HepG2 (cell line): ENCODE measurements around the gene PTGR2. TPM values are rescaled to one million over a fixed set of nuclear protein-coding genes. Genes with fewer than 3 reads are reported as not detected.
A peak's percentile ranks its signal among the peaks of the same experiment; 100 is the strongest.

Source experiments
- AGO2 ChIP-seq: fragments of 200-400 bp; formaldehyde crosslinking; optimal IDR thresholded peaks from 2 replicates; pipeline ENCODE3; 2017; ENCODE audit warnings: mild to moderate bottlenecking, low read depth, low read length, moderate library complexity
- ATF1 ChIP-seq: IDR thresholded peaks from 2 replicates; pipeline ENCODE4 v1.6.1; 2016; ENCODE audit warnings: mild to moderate bottlenecking, control low read depth
- ATRX ChIP-seq: sonication (generic); formaldehyde crosslinking; IDR thresholded peaks from 2 replicates; pipeline ENCODE4 v1.4.0; 2020; ENCODE audit warnings: missing genetic modification reagents, borderline replicate concordance
- BCL3 ChIP-seq: sonication (generic); formaldehyde crosslinking; IDR thresholded peaks from 2 replicates; pipeline ENCODE4 v1.5.1; 2020; ENCODE audit warnings: mild to moderate bottlenecking, missing genetic modification reagents, moderate library complexity
- CSRNP1 ChIP-seq: sonication (generic); formaldehyde crosslinking; IDR thresholded peaks from 2 replicates; pipeline ENCODE4 v1.8.1; 2023; ENCODE audit warnings: mild to moderate bottlenecking, missing genetic modification reagents
- ELF3 ChIP-seq: IDR thresholded peaks from 2 replicates; pipeline ENCODE4 v1.6.1; 2016; ENCODE audit warnings: missing genetic modification reagents, missing compliant biosample characterization
- FOXA3 ChIP-seq: IDR thresholded peaks from 2 replicates; pipeline ENCODE4 v1.6.1; 2016; ENCODE audit warnings: missing genetic modification reagents, missing compliant biosample characterization
- FOXC1 ChIP-seq: sonication (generic); formaldehyde crosslinking; IDR thresholded peaks from 2 replicates; pipeline ENCODE4 v1.8.0; 2022; ENCODE audit warnings: mild to moderate bottlenecking, missing genetic modification reagents, borderline replicate concordance
- GATA4 ChIP-seq: sonication (generic); IDR thresholded peaks from 2 replicates; pipeline ENCODE4 v1.6.1; 2016; ENCODE audit warnings: antibody characterized with exemption, low read depth, borderline replicate concordance
- JARID2 ChIP-seq: sonication (generic); formaldehyde crosslinking; IDR thresholded peaks from 2 replicates; pipeline ENCODE4 v1.8.1; 2023; ENCODE audit warnings: missing genetic modification reagents, inconsistent platforms; ENCODE audit not compliant: insufficient replicate concordance
- KLF11 ChIP-seq: IDR thresholded peaks from 2 replicates; pipeline ENCODE4 v1.6.1; 2016; ENCODE audit warnings: missing compliant biosample characterization
- KMT2B ChIP-seq: IDR thresholded peaks from 2 replicates; pipeline ENCODE4 v1.6.1; 2016; ENCODE audit warnings: missing genetic modification reagents, missing compliant biosample characterization
- LCORL ChIP-seq, 2 experiments: fragments of 450-650 bp in 1 of 2; sonication (generic) in 1 of 2; formaldehyde crosslinking in 1 of 2; IDR thresholded peaks; 2 replicates each; pipeline versions ENCODE4 v1.5.0 to v1.6.1; 2017 to 2020; ENCODE audit warnings: antibody characterized with exemption in 1 of 2, missing genetic modification reagents in 1 of 2
- PTBP1 ChIP-seq: fragments of 200-400 bp; formaldehyde crosslinking; IDR thresholded peaks from 2 replicates; pipeline ENCODE4 v1.6.1; 2018; ENCODE audit warnings: low read length, low read depth; ENCODE audit not compliant: poor library complexity, severe bottlenecking
- SIX1 ChIP-seq: sonication (generic); formaldehyde crosslinking; IDR thresholded peaks from 2 replicates; pipeline ENCODE4 v1.4.0; 2020; ENCODE audit warnings: missing genetic modification reagents, borderline replicate concordance
- SMAD9 ChIP-seq: sonication (generic); formaldehyde crosslinking; IDR thresholded peaks from 2 replicates; pipeline ENCODE4 v1.5.1; 2020; ENCODE audit warnings: mild to moderate bottlenecking, missing genetic modification reagents
- SOX13 ChIP-seq, 3 experiments: fragments of 450-650 bp in 1 of 3; sonication (generic) in 1 of 3; formaldehyde crosslinking in 1 of 3; IDR thresholded peaks in 2 of 3; conservative IDR thresholded peaks in 1 of 3; 2 replicates each; pipeline versions ENCODE4 v1.5.0 to v1.6.1; 2016 to 2020; ENCODE audit warnings: antibody characterized with exemption in 1 of 3, mild to moderate bottlenecking in 1 of 3, missing compliant biosample characterization in 1 of 3, missing genetic modification reagents in 1 of 3, moderate library complexity in 1 of 3
- TEAD2 ChIP-seq: sonication (generic); formaldehyde crosslinking; IDR thresholded peaks from 2 replicates; pipeline ENCODE4 v1.9.0; 2021; ENCODE audit warnings: missing genetic modification reagents
- ZBTB42 ChIP-seq: sonication (generic); formaldehyde crosslinking; IDR thresholded peaks from 2 replicates; pipeline ENCODE4 v1.5.0; 2020; ENCODE audit warnings: mild to moderate bottlenecking, missing genetic modification reagents
- ZFP41 ChIP-seq: sonication (generic); formaldehyde crosslinking; IDR thresholded peaks from 2 replicates; pipeline ENCODE4 v1.4.0; 2020; ENCODE audit warnings: mild to moderate bottlenecking, missing genetic modification reagents, borderline replicate concordance
- ZKSCAN1 ChIP-seq: fragments of 150-350 bp; IDR thresholded peaks from 2 replicates; pipeline ENCODE4 v1.6.1; 2014; ENCODE audit warnings: low read length
- ZNF207 ChIP-seq: fragments of 450-650 bp; IDR thresholded peaks from 2 replicates; pipeline ENCODE4 v1.6.1; 2016; ENCODE audit warnings: antibody characterized with exemption, borderline replicate concordance
- ZNF652 ChIP-seq: IDR thresholded peaks from 2 replicates; pipeline ENCODE4 v1.6.1; 2016; ENCODE audit warnings: low read depth, borderline replicate concordance
- ZNF747 ChIP-seq: sonication (generic); formaldehyde crosslinking; IDR thresholded peaks from 2 replicates; pipeline ENCODE4 v1.8.1; 2023; ENCODE audit warnings: missing genetic modification reagents, mild to moderate bottlenecking, borderline replicate concordance
- polyA plus RNA-seq, 8 experiments: library from polyadenylated mRNA; depleted of rRNA in 3 of 8; stranded (reverse) in 7 of 8; unstranded in 1 of 8; fragments of >200 nt; fragmentation: Illumina TruSeq in 4 of 8; extraction: Trizol in 4 of 8; gene quantifications; 2 replicates each; pipeline versions ENCODE4 v1.2.1 to v1.2.3, GENCODE V29; 2011 to 2016; ENCODE audit warnings: low read depth in 4 of 8, missing spikeins in 1 of 8, mixed read lengths in 1 of 8; ENCODE audit not compliant: insufficient read depth in 1 of 8
- total RNA-seq, 5 experiments: library from RNA; depleted of rRNA; stranded (reverse); fragments of >200 nt; fragmentation: Illumina TruSeq; extraction: Trizol; gene quantifications; 2 replicates each; pipeline ENCODE4 v1.2.3, GENCODE V29; 2016; ENCODE audit warnings: low read depth in 1 of 5
- TF ChIP-seq, protein P1 (sequence below): sonication (generic); formaldehyde crosslinking; conservative IDR thresholded peaks from 2 replicates; pipeline ENCODE4 v1.8.0; 2022; ENCODE audit warnings: missing genetic modification reagents

PTGR2 gene
- total and polyA plus RNA-seq, 2 of the 13 experiments (the other 11 are each of a cell fraction or from before 2014, with no cell fraction given) = 3.0 to 4.3 TPM

DNA sequence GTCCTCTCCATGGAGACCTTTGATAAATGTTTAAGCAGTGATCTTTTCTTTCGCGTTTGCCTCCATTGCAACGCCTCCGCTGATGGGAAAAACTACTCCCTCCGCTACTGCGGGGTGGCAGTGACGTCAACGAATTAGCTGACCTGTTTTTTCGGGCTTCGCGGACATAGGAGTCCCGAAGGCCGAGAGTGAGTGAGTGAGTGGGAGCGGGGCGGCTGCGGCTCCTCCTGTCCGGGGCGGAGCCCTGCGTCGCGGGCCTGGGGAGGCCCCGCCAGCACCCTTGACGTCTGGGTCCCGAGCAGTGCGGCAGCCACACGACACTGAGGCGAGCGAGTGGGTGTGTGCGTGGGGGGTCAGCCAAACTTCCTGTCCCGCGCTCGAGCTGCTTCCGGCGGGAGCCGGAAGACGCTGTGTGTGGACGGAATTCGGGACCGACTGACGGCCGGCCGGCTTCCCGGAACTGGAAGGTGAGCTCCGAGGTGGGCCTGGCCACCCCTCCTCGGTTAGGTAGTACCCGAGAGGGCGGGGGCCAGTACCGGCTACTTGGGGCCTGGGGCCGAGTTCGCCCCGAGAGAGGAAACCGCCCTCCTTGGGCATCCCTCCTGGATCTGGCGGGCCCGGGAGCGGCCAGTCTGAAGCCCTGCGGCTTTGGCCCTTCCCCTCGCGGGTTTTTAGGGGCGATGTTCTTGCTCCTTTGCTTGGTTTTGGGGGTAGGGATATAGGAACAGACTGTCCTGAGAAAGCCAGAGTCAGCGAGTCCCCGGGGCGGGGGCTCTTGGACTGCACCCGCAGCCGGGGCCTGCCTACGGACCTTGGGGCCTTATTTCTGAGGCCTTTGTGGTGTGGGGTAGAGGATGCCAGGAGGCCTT is 35.1 kb downstream of the PTGR2 start, which contains the start of gene ZNF410 (continued):
- TF ChIP-seq, protein P1, sequence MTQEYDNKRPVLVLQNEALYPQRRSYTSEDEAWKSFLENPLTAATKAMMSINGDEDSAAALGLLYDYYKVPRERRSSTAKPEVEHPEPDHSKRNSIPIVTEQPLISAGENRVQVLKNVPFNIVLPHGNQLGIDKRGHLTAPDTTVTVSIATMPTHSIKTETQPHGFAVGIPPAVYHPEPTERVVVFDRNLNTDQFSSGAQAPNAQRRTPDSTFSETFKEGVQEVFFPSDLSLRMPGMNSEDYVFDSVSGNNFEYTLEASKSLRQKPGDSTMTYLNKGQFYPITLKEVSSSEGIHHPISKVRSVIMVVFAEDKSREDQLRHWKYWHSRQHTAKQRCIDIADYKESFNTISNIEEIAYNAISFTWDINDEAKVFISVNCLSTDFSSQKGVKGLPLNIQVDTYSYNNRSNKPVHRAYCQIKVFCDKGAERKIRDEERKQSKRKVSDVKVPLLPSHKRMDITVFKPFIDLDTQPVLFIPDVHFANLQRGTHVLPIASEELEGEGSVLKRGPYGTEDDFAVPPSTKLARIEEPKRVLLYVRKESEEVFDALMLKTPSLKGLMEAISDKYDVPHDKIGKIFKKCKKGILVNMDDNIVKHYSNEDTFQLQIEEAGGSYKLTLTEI (CRISPR knock-in tag) = no peak
- TF ChIP-seq SMAD9 (CRISPR knock-in tag) = 0 out of 2 replicates have a peak, but pooled peaks have one; percentile 44
- TF ChIP-seq ZBTB42 (CRISPR knock-in tag) = no peak
- TF ChIP-seq JARID2 (CRISPR knock-in tag) = no peak
- TF ChIP-seq SIX1 (CRISPR knock-in tag) = no peak
- TF ChIP-seq ZNF747 = peak; percentile 68; the same call in 1 of the 2 replicates
- TF ChIP-seq KMT2B = peak; percentile 92
- TF ChIP-seq GATA4 = no peak
- TF ChIP-seq LCORL (IDR thresholded peaks at IDR 0.05) = peak; percentile 33; the same call in 1 of the 2 replicates
- peak; percentile 90 for TF ChIP-seq LCORL (CRISPR knock-in tag; IDR thresholded peaks at IDR 0.05)
- TF ChIP-seq ZNF652 (CRISPR knock-in tag) = no peak; the same call in 1 of the 2 replicates
- TF ChIP-seq KLF11 (CRISPR knock-in tag) = peak; percentile 55; the same call in 1 of the 2 replicates
- no peak for TF ChIP-seq ZKSCAN1
- no peak for TF ChIP-seq ATRX
- TF ChIP-seq FOXC1 (CRISPR knock-in tag) = peak; percentile 82; the same call in 1 of the 2 replicates
- peak; percentile 93; the same call in 1 of the 2 replicates for TF ChIP-seq BCL3
- TF ChIP-seq SOX13 (IDR thresholded peaks at IDR 0.05) = no peak
- TF ChIP-seq SOX13 (CRISPR knock-in tag; conservative IDR thresholded peaks at IDR 0.05 in 1 of 2, IDR thresholded peaks at IDR 0.05 in 1 of 2) = peak in 1 of 2 experiments; percentile 60; a peak in 2 of 4 replicates
- peak; percentile 50 for TF ChIP-seq AGO2
- TF ChIP-seq FOXA3 (CRISPR knock-in tag) = peak; percentile 68
- peak; percentile 88 for TF ChIP-seq ATF1
- TF ChIP-seq PTBP1 = no peak
- TF ChIP-seq ELF3 (CRISPR knock-in tag) = peak; percentile 85
- TF ChIP-seq ZNF207 = no peak
- no peak for TF ChIP-seq TEAD2 (CRISPR knock-in tag)
- TF ChIP-seq CSRNP1 (CRISPR knock-in tag) = no peak
- no peak for TF ChIP-seq ZFP41 (CRISPR knock-in tag)
